GM19035 (cell line): ENCODE data around the gene MS4A10.
A peak's percentile ranks its signal among the peaks of the same experiment; 100 is the strongest.
"Not testable (repeated sequence)": the region's sequence is repeated elsewhere in the genome, so short reads cannot be mapped to it uniquely, and the experiment has no call there.

Source experiments
- ATAC-seq: cut with Tn5 transposase; IDR thresholded peaks from one replicate; pipeline ENCODE4 v1.9.1; 2021; ENCODE audit not compliant: unreplicated experiment

MS4A10 gene

GRCh38 chr11:60821827-60822599, 36.9 kb downstream of the MS4A10 start:
- no peak for ATAC-seq

GRCh38 chr11:60823745-60824306, 38.7 kb downstream of the MS4A10 start:
- not testable (repeated sequence) for ATAC-seq

GRCh38 chr11:60825118-60825517, 40.0 kb downstream of the MS4A10 start:
- no peak for ATAC-seq

- ATAC-seq: no peak
These were observed 40.7 kb downstream of the MS4A10 start for GRCh38 chr11:60825790-60826189.

- ATAC-seq: no peak
These were observed 45.5 kb downstream of the MS4A10 start for GRCh38 chr11:60830478-60831142.

- ATAC-seq: peak; percentile 67
These were observed 46.0 kb downstream of the MS4A10 start for GRCh38 chr11:60831143-60831500.

- no peak for ATAC-seq
These were observed 46.5 kb downstream of the MS4A10 start for GRCh38 chr11:60831501-60832079.

GRCh38 chr11:60834742-60835533, 49.8 kb downstream of the MS4A10 start:
- ATAC-seq: no peak

- ATAC-seq: no peak
These were observed 50.4 kb downstream of the MS4A10 start for GRCh38 chr11:60835534-60835846.

GRCh38 chr11:60836866-60837515, 51.9 kb downstream of the MS4A10 start:
- ATAC-seq: no peak

- ATAC-seq: no peak
These were observed 53.0 kb downstream of the MS4A10 start for GRCh38 chr11:60838132-60838531.

- no peak for ATAC-seq
These were observed 55.6 kb downstream of the MS4A10 start for GRCh38 chr11:60840470-60841430.

- peak; percentile 77 for ATAC-seq
These were observed 56.9 kb downstream of the MS4A10 start, which contains the start of gene CCDC86 for GRCh38 chr11:60841797-60842667. Gene CCDC86 (plus strand): TSS chr11:60842113. CDS start chr11:60842125, 12 bp downstream.

- no peak for ATAC-seq
These were observed 57.8 kb downstream of the MS4A10 start for GRCh38 chr11:60842668-60843600.

GRCh38 chr11:60844045-60844869, 59.1 kb downstream of the MS4A10 start:
- ATAC-seq: no peak

- ATAC-seq: no peak
These were observed 59.7 kb downstream of the MS4A10 start for GRCh38 chr11:60844870-60845221.

GRCh38 chr11:60845338-60845737, 60.2 kb downstream of the MS4A10 start:
- ATAC-seq: no peak
